VCaP (cell line): ENCODE measurements around the gene LRRFIP1.
"Not testable (repeated sequence)": the region's sequence is repeated elsewhere in the genome, so short reads cannot be mapped to it uniquely, and the experiment has no call there.

Experiments
- H3K27ac ChIP-seq: fragments of 450-650 bp; 2 replicates; pipeline ENCODE4 v1.5.1; 2017
- TF ChIP-seq, protein P1 (sequence below): fragments of 450-650 bp; conservative IDR thresholded peaks from 2 replicates; pipeline ENCODE4 v1.5.1; 2017; ENCODE audit warnings: mild to moderate bottlenecking, moderate library complexity

Gene LRRFIP1

DNA sequence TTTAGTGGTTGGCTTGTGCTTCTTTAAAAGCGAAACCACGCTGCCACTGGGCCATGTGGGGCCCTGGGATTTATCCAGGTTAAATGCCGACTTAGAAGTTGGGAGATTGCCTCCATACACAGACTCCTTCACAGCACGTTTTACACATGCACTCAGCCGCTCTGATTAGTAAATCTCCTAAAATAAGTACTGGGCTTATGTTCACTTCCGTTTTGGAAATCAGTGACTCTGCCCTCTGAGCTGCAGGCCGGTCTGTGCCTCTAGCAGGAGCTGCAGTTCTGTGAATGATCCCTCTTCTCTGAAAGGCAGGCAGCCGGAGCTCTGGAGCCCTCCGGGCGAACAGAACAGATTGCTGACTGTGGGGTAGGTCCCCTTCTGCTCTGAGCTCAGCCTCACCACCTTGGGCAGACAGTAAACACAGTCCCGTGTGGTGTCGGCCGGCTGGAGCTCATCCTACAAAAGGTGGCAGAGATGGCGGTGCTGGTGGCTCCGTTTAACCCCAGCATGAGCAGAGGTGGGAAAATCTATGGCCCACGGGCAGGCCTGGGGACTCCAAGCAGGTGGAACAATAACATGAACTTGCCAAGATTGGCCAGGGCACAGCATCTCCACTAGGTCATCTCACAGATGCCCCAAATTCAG lies 27.1 kb upstream of the LRRFIP1 start:
- TF ChIP-seq, protein P1, sequence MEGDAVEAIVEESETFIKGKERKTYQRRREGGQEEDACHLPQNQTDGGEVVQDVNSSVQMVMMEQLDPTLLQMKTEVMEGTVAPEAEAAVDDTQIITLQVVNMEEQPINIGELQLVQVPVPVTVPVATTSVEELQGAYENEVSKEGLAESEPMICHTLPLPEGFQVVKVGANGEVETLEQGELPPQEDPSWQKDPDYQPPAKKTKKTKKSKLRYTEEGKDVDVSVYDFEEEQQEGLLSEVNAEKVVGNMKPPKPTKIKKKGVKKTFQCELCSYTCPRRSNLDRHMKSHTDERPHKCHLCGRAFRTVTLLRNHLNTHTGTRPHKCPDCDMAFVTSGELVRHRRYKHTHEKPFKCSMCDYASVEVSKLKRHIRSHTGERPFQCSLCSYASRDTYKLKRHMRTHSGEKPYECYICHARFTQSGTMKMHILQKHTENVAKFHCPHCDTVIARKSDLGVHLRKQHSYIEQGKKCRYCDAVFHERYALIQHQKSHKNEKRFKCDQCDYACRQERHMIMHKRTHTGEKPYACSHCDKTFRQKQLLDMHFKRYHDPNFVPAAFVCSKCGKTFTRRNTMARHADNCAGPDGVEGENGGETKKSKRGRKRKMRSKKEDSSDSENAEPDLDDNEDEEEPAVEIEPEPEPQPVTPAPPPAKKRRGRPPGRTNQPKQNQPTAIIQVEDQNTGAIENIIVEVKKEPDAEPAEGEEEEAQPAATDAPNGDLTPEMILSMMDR: no peak
- H3K27ac ChIP-seq: no peak overlapping the region

GRCh38 chr2:237601453-237602116 lies 25.8 kb upstream of the LRRFIP1 start:
- TF ChIP-seq, protein P1: no peak
- no peak overlapping the region for H3K27ac ChIP-seq

DNA sequence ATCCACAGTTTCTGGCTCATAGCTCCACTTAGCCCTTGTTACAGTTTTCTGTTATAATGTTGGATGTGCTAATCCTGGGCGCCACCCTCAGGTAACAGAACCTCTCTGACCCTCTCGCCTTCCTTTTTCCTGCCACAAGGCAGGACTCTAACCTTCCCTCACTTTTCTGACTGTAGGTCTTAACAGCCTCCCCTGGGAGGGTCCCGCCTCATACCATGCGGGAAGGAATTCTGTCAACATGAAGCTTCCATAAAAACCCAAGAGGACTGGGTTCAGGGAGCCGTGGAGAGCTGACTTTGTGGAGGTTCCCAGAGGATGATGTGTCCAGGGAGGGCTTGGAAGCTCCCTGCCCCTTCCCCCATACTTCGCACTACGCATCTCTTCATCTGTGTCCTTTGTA lies 25.0 kb upstream of the LRRFIP1 start:
- no peak overlapping the region for H3K27ac ChIP-seq

GRCh38 chr2:237603049-237603717 lies 24.2 kb upstream of the LRRFIP1 start:
- peak overlapping the region; percentile 50 for H3K27ac ChIP-seq

More for the DNA sequence above, 25.0 kb upstream of the LRRFIP1 start:
- TF ChIP-seq, protein P1: no peak

GRCh38 chr2:237603718-237604362 lies 23.5 kb upstream of the LRRFIP1 start:
- TF ChIP-seq, protein P1: no peak
- H3K27ac ChIP-seq: peak overlapping the region; percentile 50

More at GRCh38 chr2:237603049-237603717, 24.2 kb upstream of the LRRFIP1 start:
- TF ChIP-seq, protein P1: no peak

DNA sequence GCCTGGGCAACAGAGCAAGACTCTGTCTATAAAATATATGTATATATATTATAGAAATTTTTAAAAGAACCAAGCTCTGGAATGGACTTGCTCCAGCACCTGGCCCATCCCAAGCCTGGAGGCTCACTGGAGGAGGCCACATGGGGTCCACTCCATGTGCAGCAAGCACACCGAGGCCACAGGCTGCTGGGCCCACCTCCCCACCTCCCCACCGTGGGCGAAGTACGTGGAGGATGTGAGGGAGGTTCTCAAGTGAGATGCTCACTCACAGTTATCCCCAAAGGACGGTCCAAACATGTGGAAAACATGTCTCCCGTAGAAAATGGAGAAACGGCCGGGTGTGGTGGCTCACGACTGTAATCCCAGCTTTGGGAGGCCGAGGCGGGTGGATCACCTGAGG lies 23.0 kb upstream of the LRRFIP1 start:
- TF ChIP-seq, protein P1: no peak
- H3K27ac ChIP-seq: peak overlapping the region; percentile 50; the same call in 1 of the 2 replicates

- TF ChIP-seq, protein P1: peak; percentile 65
- H3K27ac ChIP-seq: peak overlapping the region; percentile 50; the same call in 1 of the 2 replicates
Measured at GRCh38 chr2:237604960-237605359, 22.4 kb upstream of the LRRFIP1 start.

DNA sequence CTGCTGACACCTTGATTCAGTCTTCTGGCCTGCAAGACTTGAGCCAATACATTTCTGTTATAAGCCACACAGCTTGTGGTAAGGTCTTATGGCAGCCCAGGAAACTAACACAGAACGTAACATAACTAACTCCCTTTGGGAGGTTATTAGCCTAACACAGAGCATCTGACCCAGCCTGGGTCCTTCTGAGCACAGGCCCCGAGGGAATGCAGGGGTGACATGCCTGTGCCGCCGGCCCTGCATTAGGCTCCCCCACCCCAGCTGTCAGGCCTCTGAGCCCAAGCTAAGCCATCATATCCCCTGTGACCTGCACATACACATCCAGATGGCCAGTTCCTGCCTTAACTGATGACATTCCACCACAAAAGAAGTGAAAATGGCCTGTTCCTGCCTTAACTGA lies 20.9 kb upstream of the LRRFIP1 start:
- H3K27ac ChIP-seq: not testable (repeated sequence)
